Mesendoderm (in vitro differentiated cells): ENCODE measurements around the gene SCRN1.

ENCODE experiments used
- DNase-seq: peaks from one replicate; pipeline ENCODE4 v3.0.0; 2013
- H2AK5ac ChIP-seq: 2 replicates; pipeline ENCODE4 v1.6.1; 2013; ENCODE audit warnings: low read length, inconsistent platforms
- H2BK120ac ChIP-seq: 2 replicates; pipeline ENCODE4 v1.6.1; 2013; ENCODE audit warnings: low read depth, mild to moderate bottlenecking, low read length, moderate library complexity, mixed read lengths
- H2BK15ac ChIP-seq: replicated peaks from 2 replicates; pipeline ENCODE4 v1.6.1; 2013; ENCODE audit warnings: low read depth, mild to moderate bottlenecking, moderate library complexity
- H2BK5ac ChIP-seq: 2 replicates; pipeline ENCODE4 v1.6.1; 2013; ENCODE audit warnings: low read length, inconsistent platforms
- H3K18ac ChIP-seq: 2 replicates; pipeline ENCODE4 v1.6.1; 2013; ENCODE audit warnings: mild to moderate bottlenecking, low read length, mixed read lengths
- H3K23ac ChIP-seq: one replicate; pipeline ENCODE4 v1.6.1; 2013; ENCODE audit warnings: low read length
- H3K27ac ChIP-seq: 2 replicates; pipeline ENCODE4 v1.5.1; 2013; ENCODE audit warnings: low read depth, mild to moderate bottlenecking, inconsistent platforms, low read length, moderate library complexity
- H3K27me3 ChIP-seq: 2 replicates; pipeline ENCODE4 v1.6.1; 2013; ENCODE audit warnings: low read length, control low read depth, mild to moderate bottlenecking, inconsistent platforms; ENCODE audit not compliant: insufficient read depth, poor library complexity
- H3K36me3 ChIP-seq: 2 replicates; pipeline ENCODE4 v1.6.1; 2013; ENCODE audit warnings: low read length, inconsistent platforms; ENCODE audit not compliant: control insufficient read depth, insufficient read depth
- H3K4ac ChIP-seq: one replicate; pipeline ENCODE4 v1.6.1; 2013; ENCODE audit warnings: low read depth, mild to moderate bottlenecking, low read length, moderate library complexity
- H3K4me1 ChIP-seq: 2 replicates; pipeline ENCODE4 v1.6.1; 2013; ENCODE audit warnings: low read depth, low read length, inconsistent platforms; ENCODE audit not compliant: control insufficient read depth
- H3K4me2 ChIP-seq: 2 replicates; pipeline ENCODE4 v1.6.1; 2013; ENCODE audit warnings: low read length
- H3K4me3 ChIP-seq: 2 replicates; pipeline ENCODE4 v1.5.1; 2013; ENCODE audit warnings: mild to moderate bottlenecking, low read length
- H3K56ac ChIP-seq: one replicate; pipeline ENCODE4 v1.6.1; 2013; ENCODE audit warnings: low read length
- H3K79me1 ChIP-seq: 2 replicates; pipeline ENCODE4 v1.6.1; 2013; ENCODE audit warnings: low read length, inconsistent platforms
- H3K79me2 ChIP-seq: 2 replicates; pipeline ENCODE4 v1.6.1; 2013; ENCODE audit warnings: mild to moderate bottlenecking, low read length; ENCODE audit not compliant: control insufficient read depth, insufficient read depth
- H3K9ac ChIP-seq: 2 replicates; pipeline ENCODE4 v1.6.1; 2013; ENCODE audit warnings: low read length, inconsistent platforms
- H4K5ac ChIP-seq: one replicate; pipeline ENCODE4 v1.6.1; 2013; ENCODE audit warnings: low read length
- H4K8ac ChIP-seq: one replicate; pipeline ENCODE4 v1.6.1; 2013; ENCODE audit warnings: low read depth, mild to moderate bottlenecking, control low read depth, low read length, moderate library complexity
- WGBS: extraction: QIAGEN DNeasy Blood & Tissue Kit; methylation state at CpG from one replicate; pipeline ENCODE4 v1.1.7; 2013; ENCODE audit warnings: low lambda C conversion rate, missing lambda C conversion rate; ENCODE audit not compliant: insufficient coverage; ENCODE audit errors: extremely low coverage; 5-methylcytosine and 5-hydroxymethylcytosine counted together

SCRN1 gene

GRCh38 chr7:29898301-29898700 lies 91.3 kb downstream of the SCRN1 start:
- Histone ChIP-seq H2BK120ac (no peak overlapping the region), H3K9ac (no peak overlapping the region), H3K4me2 (no peak overlapping the region), H2BK5ac (no peak overlapping the region), H3K4ac (no peak overlapping the region), H3K56ac (no peak overlapping the region), H3K4me1 (no peaks in the 10 kb centered on the region), H3K27ac (no peak overlapping the region), H3K36me3 (no peaks in the 10 kb centered on the region), H4K8ac (no peak overlapping the region), H3K23ac (no peak overlapping the region), H3K18ac (no peak overlapping the region), H3K27me3 (no peaks in the 10 kb centered on the region), H3K79me1 (no peaks in the 10 kb centered on the region), H4K5ac (no peak overlapping the region), H3K79me2 (no peaks in the 10 kb centered on the region), H2AK5ac (no peak overlapping the region), H3K4me3 (no peak overlapping the region), H2BK15ac (no peak overlapping the region)
- no peak for DNase-seq
- WGBS, result no CpG with 5 or more reads among the region's 5 CpGs

- Histone ChIP-seq H3K36me3 (no peaks in the 10 kb centered on the region), H2BK5ac (no peak overlapping the region), H4K5ac (no peak overlapping the region), H3K56ac (no peak overlapping the region), H3K79me1 (no peaks in the 10 kb centered on the region), H3K9ac (no peak overlapping the region), H3K4me3 (no peak overlapping the region), H3K79me2 (no peaks in the 10 kb centered on the region), H2BK120ac (no peak overlapping the region), H3K23ac (no peak overlapping the region), H4K8ac (no peak overlapping the region), H3K27ac (no peak overlapping the region), H3K4ac (no peak overlapping the region), H2AK5ac (no peak overlapping the region), H3K18ac (no peak overlapping the region), H2BK15ac (no peak overlapping the region), H3K4me2 (no peak overlapping the region), H3K27me3 (no peaks in the 10 kb centered on the region), H3K4me1 (no peaks in the 10 kb centered on the region)
- WGBS, result no CpG with 5 or more reads among the region's 2 CpGs
- DNase-seq, result no peak
Observed at GRCh38 chr7:29896685-29897411, 92.8 kb downstream of the SCRN1 start.

- Histone ChIP-seq H2BK15ac (no peak overlapping the region), H4K5ac (no peak overlapping the region), H3K56ac (no peak overlapping the region), H3K4me1 (no peaks in the 10 kb centered on the region), H3K4me3 (no peak overlapping the region), H3K18ac (no peak overlapping the region), H3K4ac (no peak overlapping the region), H3K4me2 (no peak overlapping the region), H3K36me3 (no peaks in the 10 kb centered on the region), H2AK5ac (no peak overlapping the region), H3K79me1 (no peaks in the 10 kb centered on the region), H2BK120ac (no peak overlapping the region), H3K79me2 (no peaks in the 10 kb centered on the region), H4K8ac (no peak overlapping the region), H3K27me3 (no peaks in the 10 kb centered on the region), H3K27ac (no peak overlapping the region), H3K23ac (no peak overlapping the region), H2BK5ac (no peak overlapping the region), H3K9ac (no peak overlapping the region)
- no CpG with 5 or more reads among the region's 6 CpGs for WGBS
- no peak for DNase-seq
Observed at GRCh38 chr7:29895559-29895958, 94.0 kb downstream of the SCRN1 start.

- Histone ChIP-seq H3K4me3 (no peak overlapping the region), H3K9ac (no peak overlapping the region), H3K4me1 (no peaks in the 10 kb centered on the region), H4K5ac (no peak overlapping the region), H4K8ac (no peak overlapping the region), H2BK5ac (no peak overlapping the region), H2BK15ac (no peak overlapping the region), H3K79me2 (no peaks in the 10 kb centered on the region), H3K56ac (no peak overlapping the region), H3K23ac (no peak overlapping the region), H2BK120ac (no peak overlapping the region), H3K27ac (no peak overlapping the region), H3K27me3 (no peaks in the 10 kb centered on the region), H3K36me3 (no peaks in the 10 kb centered on the region), H3K79me1 (no peaks in the 10 kb centered on the region), H2AK5ac (no peak overlapping the region), H3K4me2 (no peak overlapping the region), H3K18ac (no peak overlapping the region), H3K4ac (no peak overlapping the region)
- no peak for DNase-seq
- WGBS, result no CpG with 5 or more reads among the region's 2 CpGs
Observed at GRCh38 chr7:29894256-29894655, 95.3 kb downstream of the SCRN1 start.

- Histone ChIP-seq H2BK120ac (no peak overlapping the region), H2BK5ac (no peak overlapping the region), H3K4me3 (no peak overlapping the region), H3K56ac (no peak overlapping the region), H3K27ac (no peak overlapping the region), H2BK15ac (no peak overlapping the region), H3K79me2 (no peaks in the 10 kb centered on the region), H3K4me1 (no peaks in the 10 kb centered on the region), H3K18ac (no peak overlapping the region), H3K27me3 (no peaks in the 10 kb centered on the region), H3K23ac (no peak overlapping the region), H4K8ac (no peak overlapping the region), H2AK5ac (no peak overlapping the region), H3K9ac (no peak overlapping the region), H3K4me2 (no peak overlapping the region), H3K79me1 (no peaks in the 10 kb centered on the region), H3K4ac (no peak overlapping the region), H3K36me3 (no peaks in the 10 kb centered on the region), H4K5ac (no peak overlapping the region)
- DNase-seq, result no peak
- WGBS, result no CpG with 5 or more reads among the region's 6 CpGs
Observed at GRCh38 chr7:29893351-29893965, 96.1 kb downstream of the SCRN1 start.

GRCh38 chr7:29892231-29892630 lies 97.4 kb downstream of the SCRN1 start:
- H3K4me2 ChIP-seq, result no peak overlapping the region
- no peak overlapping the region for H3K4ac ChIP-seq
- H3K79me1 ChIP-seq, result no peaks in the 10 kb centered on the region
- no peak for DNase-seq
- no peaks in the 10 kb centered on the region for H3K79me2 ChIP-seq
- H3K27me3 ChIP-seq, result no peaks in the 10 kb centered on the region
- no peaks in the 10 kb centered on the region for H3K36me3 ChIP-seq
- H4K5ac ChIP-seq, result no peak overlapping the region
- H3K4me1 ChIP-seq, result no peaks in the 10 kb centered on the region
- no CpG with 5 or more reads among the region's 5 CpGs for WGBS
- H2BK120ac ChIP-seq, result no peak overlapping the region
- H4K8ac ChIP-seq, result no peak overlapping the region
- no peak overlapping the region for H3K4me3 ChIP-seq
- H3K56ac ChIP-seq, result no peak overlapping the region
- H3K9ac ChIP-seq, result no peak overlapping the region
- H2AK5ac ChIP-seq, result no peak overlapping the region
- no peak overlapping the region for H2BK5ac ChIP-seq
- H3K23ac ChIP-seq, result no peak overlapping the region
- no peak overlapping the region for H3K27ac ChIP-seq
- no peak overlapping the region for H3K18ac ChIP-seq
- H2BK15ac ChIP-seq, result no peak overlapping the region
